Stimulated activated memory B cell treated with anti-CD40 and anti-IgM and Interleukin-4, amounts not matched to agents 10 μg/mL and 1 μg/mL and 100 μg/mL, for 72 hours (primary cell): ENCODE data around the gene GREM2.
A peak's percentile ranks its signal among the peaks of the same experiment; 100 is the strongest.

ENCODE experiments used
- ATAC-seq: fragments of 150-1000 bp; cut with Tn5 transposase; 2 replicates; pipeline ENCODE4 v1.10.0; 2021
- H3K27ac Mint-ChIP-seq: one replicate; pipeline ENCODE4 v1.8.0; 2022; ENCODE audit warnings: mild to moderate bottlenecking, mixed read lengths
- H3K27me3 Mint-ChIP-seq: one replicate; pipeline ENCODE4 v1.8.0; 2022; ENCODE audit warnings: mixed read lengths
- H3K36me3 Mint-ChIP-seq: one replicate; pipeline ENCODE4 v1.8.0; 2022; ENCODE audit warnings: mixed read lengths
- H3K4me1 Mint-ChIP-seq: one replicate; pipeline ENCODE4 v1.8.0; 2022; ENCODE audit warnings: mixed read lengths
- H3K4me3 Mint-ChIP-seq: one replicate; pipeline ENCODE4 v1.8.0; 2022; ENCODE audit warnings: mild to moderate bottlenecking, moderate library complexity, mixed read lengths
- H3K9me3 Mint-ChIP-seq: one replicate; pipeline ENCODE4 v1.8.0; 2022; ENCODE audit warnings: mixed read lengths

Gene GREM2

DNA sequence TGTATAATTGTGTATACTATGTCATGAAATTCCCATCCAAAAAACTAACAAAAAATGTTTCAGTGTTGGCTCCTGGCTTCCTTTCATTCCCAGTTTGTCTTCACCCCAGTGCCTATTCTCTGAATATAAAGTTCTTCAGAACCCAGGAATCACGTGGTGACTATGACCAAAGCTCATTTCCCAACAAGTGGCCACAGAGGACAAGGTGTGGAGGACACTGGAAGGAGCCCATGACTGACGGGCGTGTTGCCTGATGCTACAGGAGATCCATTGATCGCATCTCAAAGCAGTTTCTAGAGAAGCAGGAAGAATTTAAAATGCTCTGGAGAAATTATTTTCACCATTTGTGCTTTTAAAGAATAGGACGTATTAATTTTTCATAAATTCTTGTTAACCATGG lies 7.4 kb upstream of the GREM2 start:
- Mint-ChIP-seq H3K36me3 (no peaks in the 10 kb centered on the region), H3K4me1 (no peaks in the 10 kb centered on the region), H3K9me3 (no peaks in the 10 kb centered on the region), H3K27me3 (no peaks in the 10 kb centered on the region), H3K4me3 (no peak overlapping the region), H3K27ac (no peak overlapping the region)
- no peak for ATAC-seq

DNA sequence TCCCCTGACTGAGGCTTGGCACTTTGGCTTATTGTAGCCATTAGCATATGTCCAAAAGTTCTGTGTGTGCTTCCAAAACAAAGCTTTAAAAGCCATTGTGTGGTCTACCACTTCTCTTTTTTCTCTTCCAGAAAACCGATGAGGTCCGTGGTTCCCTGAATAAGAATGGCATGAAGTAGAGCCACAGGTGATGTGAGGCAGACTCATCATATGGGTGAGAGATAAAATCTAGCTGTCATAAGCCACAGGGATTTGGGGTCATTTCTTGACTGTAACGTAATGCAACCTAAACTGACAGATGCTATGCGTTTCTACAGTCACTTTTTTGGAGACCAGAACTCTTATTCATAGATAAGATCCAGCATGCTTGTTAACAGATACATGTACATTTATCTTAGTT lies 7.0 kb upstream of the GREM2 start:
- H3K36me3 Mint-ChIP-seq: no peaks in the 10 kb centered on the region
- H3K27me3 Mint-ChIP-seq: no peaks in the 10 kb centered on the region
- no peaks in the 10 kb centered on the region for H3K9me3 Mint-ChIP-seq
- no peak overlapping the region for H3K27ac Mint-ChIP-seq
- no peaks in the 10 kb centered on the region for H3K4me1 Mint-ChIP-seq
- no peak overlapping the region for H3K4me3 Mint-ChIP-seq
- ATAC-seq: no peak

DNA sequence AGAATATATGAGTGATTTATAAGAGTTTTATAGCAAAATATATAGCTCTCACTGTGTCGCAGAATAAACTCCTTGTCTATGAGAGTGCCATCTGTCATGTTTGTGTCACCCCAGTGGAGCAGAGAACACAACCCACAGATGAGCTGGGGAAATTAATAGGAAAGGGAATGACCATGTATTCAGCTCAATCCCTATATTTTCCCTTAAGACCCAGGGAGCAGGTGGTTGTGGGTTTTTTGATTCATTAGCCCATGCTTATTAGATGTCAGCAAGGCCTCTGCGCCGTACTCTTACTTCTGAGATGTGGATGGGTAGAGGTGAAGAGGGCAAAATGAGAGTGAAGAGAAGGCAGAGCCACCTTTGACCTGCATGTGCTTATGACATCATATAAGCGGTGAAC lies 4.1 kb upstream of the GREM2 start:
- Mint-ChIP-seq H3K36me3 (no peaks in the 10 kb centered on the region), H3K27ac (no peak overlapping the region), H3K9me3 (no peaks in the 10 kb centered on the region), H3K4me1 (peaks cover 15% of the 10 kb centered on the region), H3K27me3 (peaks cover 28% of the 10 kb centered on the region), H3K4me3 (no peak overlapping the region)
- ATAC-seq: no peak

DNA sequence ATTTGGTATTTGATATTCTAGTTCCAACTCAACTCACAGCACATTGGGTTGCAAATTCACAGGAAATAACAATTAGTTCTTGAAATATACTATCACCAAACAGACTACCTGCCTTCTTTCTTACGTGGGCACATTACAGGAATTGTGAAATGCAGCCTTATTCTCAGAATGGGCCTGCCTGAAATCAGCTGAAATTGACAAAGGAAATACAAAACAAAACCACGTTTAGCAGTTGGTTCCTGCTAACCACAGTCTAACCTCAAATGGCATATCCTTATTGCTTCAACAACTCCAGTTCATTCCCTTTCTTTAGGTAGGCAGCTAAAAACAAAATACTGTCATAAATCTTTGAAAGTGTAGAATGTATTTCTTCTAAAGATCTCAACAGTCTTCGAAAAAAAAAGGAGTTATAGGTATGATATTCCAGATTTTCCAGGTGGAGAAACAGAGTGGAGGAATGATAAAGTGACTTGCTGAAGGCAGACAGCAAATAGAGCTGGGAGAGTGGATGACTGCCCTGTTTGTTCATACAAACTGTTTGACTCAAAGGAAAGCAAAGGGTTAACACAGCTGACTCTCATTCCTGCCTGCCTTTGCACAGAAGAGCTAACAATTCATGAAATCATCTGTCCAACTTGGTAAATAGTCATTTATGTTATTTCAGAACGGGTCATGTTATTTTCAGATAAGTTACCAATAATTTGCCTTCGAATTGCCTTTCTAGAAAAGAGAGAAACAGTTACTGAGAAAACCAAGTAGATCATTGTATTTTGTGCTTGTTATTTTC lies 1.6 kb upstream of the GREM2 start:
- ATAC-seq: no peak
- no peaks in the 10 kb centered on the region for H3K36me3 Mint-ChIP-seq
- peaks cover 46% of the 10 kb centered on the region for H3K27me3 Mint-ChIP-seq
- H3K4me1 Mint-ChIP-seq: peaks cover 15% of the 10 kb centered on the region
- H3K27ac Mint-ChIP-seq: no peak overlapping the region
- no peaks in the 10 kb centered on the region for H3K9me3 Mint-ChIP-seq
- no peak overlapping the region for H3K4me3 Mint-ChIP-seq

DNA sequence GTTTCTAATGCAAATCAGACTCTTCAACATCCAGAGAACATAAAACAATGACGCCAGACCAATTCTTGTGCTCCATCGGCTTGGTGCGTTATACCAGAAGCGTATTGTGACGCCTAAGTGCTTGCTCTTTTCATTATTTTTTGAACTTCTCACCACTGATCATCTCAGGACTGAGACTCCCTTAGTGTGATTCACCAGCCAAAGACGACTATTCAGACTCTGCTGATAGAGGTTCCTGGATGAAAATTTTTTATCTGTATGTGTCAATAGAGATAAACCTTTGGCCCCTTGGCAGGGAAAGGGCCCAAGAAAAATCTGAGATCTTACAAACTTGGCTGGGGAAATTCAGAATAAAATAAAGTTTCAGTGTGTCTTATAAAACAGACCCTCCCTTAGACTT lies 856 bp upstream of the GREM2 start:
- Mint-ChIP-seq H3K27me3 (peaks cover 46% of the 10 kb centered on the region), H3K4me1 (peaks cover 15% of the 10 kb centered on the region), H3K27ac (no peak overlapping the region), H3K4me3 (no peak overlapping the region), H3K36me3 (no peaks in the 10 kb centered on the region), H3K9me3 (no peaks in the 10 kb centered on the region)
- no peak for ATAC-seq

DNA sequence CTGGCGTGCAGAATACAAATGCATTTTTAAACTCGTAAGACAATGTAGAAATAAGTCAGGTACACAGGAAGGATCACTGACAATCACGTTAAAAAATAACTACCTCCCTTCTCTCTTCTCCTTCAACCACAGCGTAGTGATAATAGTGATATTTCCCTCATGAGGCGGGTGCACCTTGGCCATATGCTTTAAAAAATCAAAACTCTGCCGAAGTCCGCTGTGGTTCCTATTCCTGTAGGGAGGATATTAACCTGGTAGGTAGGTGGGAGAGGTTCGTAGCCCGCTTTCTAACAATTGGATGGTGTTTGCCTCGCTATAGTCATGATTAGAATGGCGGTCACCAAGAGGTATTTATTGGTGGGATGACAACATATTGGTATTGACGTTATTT lies 732 bp downstream of the GREM2 start:
- Mint-ChIP-seq H3K27me3 (peaks cover 46% of the 10 kb centered on the region), H3K9me3 (no peaks in the 10 kb centered on the region), H3K4me3 (peak overlapping the region; percentile 76), H3K36me3 (no peaks in the 10 kb centered on the region), H3K4me1 (peaks cover 15% of the 10 kb centered on the region), H3K27ac (peak overlapping the region; percentile 34)
- ATAC-seq: no peak

DNA sequence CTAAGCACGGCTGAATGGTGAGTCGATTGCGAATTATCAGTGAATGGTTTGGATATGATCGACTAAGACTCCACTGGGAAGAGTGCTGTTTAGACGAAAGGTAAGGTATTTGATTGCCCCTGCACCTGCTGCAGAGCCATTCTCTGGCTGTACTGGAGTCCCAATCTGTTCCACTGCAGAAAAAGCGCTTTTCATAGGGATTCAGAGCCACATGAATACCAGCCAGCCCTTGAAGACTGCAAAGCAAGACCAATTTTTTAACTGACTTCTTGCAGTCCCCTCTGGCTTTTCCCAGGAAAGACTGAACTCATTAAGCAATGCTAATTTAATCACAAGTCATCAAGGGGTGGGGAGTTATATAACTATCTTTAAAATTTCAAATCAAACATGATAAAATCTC lies 1.3 kb downstream of the GREM2 start:
- H3K27ac Mint-ChIP-seq: no peak overlapping the region
- no peak overlapping the region for H3K4me3 Mint-ChIP-seq
- peaks cover 15% of the 10 kb centered on the region for H3K4me1 Mint-ChIP-seq

DNA sequence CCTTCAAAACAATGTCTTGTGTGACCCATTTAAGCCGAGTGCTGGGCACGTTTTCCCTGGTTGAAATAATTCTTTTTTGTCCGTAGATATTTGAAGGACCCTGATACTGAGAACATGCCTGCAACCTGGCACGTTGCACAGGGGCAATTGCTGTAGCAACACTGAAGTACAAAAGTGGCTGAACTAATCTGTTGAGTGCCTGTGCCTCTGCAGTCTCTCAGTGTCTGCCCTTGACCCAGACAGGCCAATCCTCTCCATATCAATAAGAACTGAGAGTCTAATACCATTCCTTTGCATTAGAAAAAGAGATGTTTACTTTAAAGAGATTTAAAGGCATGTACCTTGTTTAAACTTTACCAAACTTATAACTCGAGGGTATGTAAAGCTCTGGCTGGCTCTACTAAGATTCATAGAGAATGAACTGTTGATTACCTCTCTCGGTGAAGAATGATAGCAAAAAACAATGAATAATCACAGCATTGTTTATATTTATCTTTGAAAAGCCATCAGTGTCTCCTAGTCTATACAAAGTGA lies 2.4 kb downstream of the GREM2 start:
- ATAC-seq: no peak
- H3K9me3 Mint-ChIP-seq: no peaks in the 10 kb centered on the region
- no peak overlapping the region for H3K4me3 Mint-ChIP-seq
- no peaks in the 10 kb centered on the region for H3K36me3 Mint-ChIP-seq
- H3K27ac Mint-ChIP-seq: no peak overlapping the region
- H3K4me1 Mint-ChIP-seq: peaks cover 15% of the 10 kb centered on the region
- peaks cover 46% of the 10 kb centered on the region for H3K27me3 Mint-ChIP-seq

More for the DNA sequence above, 1.3 kb downstream of the GREM2 start:
- Mint-ChIP-seq H3K27me3 (peaks cover 46% of the 10 kb centered on the region), H3K9me3 (no peaks in the 10 kb centered on the region), H3K36me3 (no peaks in the 10 kb centered on the region)
- ATAC-seq: no peak

DNA sequence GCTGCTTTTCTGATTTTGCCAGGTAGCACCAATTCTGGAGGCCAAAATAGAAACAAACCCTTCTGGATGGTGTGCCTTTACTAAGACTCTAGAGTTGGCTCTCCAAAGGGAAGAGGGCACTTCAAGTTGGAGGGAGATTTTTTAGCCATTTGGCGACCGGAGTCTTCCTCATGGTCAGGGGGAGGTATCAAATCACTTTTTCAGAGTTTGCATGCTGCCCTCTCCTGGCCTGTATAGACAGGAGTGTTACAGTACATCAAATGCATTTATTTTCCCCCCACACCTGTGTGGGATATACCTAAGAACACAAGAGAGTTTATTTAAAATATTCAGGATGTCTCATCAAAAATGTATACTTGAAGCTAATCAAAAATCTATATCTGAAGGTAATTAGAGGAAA lies 3.2 kb downstream of the GREM2 start:
- Mint-ChIP-seq H3K4me3 (no peak overlapping the region), H3K27ac (no peak overlapping the region), H3K27me3 (peaks cover 44% of the 10 kb centered on the region), H3K9me3 (no peaks in the 10 kb centered on the region), H3K4me1 (peaks cover 15% of the 10 kb centered on the region), H3K36me3 (no peaks in the 10 kb centered on the region)
- ATAC-seq: no peak

DNA sequence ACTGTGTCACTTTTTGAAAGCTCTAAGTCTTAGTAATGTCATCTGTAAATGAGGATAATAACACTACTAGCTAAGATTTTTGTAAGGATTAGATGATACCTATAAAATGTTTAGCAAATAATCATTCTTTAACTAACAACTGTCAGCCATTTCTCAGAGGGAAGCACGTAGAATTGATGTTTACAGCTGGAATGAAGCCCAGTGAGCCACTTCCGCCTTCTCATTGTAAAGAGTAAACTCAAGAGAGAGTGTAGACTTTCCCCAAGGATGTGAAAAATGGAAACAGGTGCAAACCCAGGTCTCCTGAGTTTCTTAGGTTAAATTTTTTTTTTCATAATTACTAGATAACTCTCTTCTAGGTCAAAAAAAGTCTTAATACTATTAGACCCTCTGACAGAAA lies 4.9 kb downstream of the GREM2 start:
- no peak overlapping the region for H3K4me3 Mint-ChIP-seq
- H3K27me3 Mint-ChIP-seq: peaks cover 28% of the 10 kb centered on the region
- ATAC-seq: no peak
- H3K4me1 Mint-ChIP-seq: peaks cover 10% of the 10 kb centered on the region
- no peaks in the 10 kb centered on the region for H3K36me3 Mint-ChIP-seq
- no peaks in the 10 kb centered on the region for H3K9me3 Mint-ChIP-seq
- H3K27ac Mint-ChIP-seq: no peak overlapping the region

DNA sequence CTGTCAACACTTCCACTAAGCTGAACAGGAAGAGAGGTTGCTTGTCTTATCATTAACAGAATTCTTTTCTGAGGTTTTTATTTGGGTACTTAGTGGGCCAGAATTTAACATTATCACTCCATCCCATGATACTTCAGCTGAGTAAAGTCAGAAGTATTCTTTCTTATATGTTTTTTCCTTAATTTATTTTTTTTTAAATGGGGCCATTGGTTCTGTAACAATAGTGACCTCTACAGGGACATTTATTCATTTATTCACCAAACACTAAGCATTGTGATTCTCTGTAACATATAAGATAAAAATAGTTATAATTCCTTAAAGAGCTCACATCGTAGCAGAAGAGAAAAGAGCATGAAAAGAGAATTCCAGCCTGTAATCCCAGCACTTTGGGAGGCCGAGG lies 9.8 kb downstream of the GREM2 start:
- Mint-ChIP-seq H3K4me1 (no peaks in the 10 kb centered on the region), H3K9me3 (no peaks in the 10 kb centered on the region), H3K27ac (no peak overlapping the region), H3K4me3 (no peak overlapping the region), H3K36me3 (no peaks in the 10 kb centered on the region), H3K27me3 (no peaks in the 10 kb centered on the region)
- no peak for ATAC-seq

DNA sequence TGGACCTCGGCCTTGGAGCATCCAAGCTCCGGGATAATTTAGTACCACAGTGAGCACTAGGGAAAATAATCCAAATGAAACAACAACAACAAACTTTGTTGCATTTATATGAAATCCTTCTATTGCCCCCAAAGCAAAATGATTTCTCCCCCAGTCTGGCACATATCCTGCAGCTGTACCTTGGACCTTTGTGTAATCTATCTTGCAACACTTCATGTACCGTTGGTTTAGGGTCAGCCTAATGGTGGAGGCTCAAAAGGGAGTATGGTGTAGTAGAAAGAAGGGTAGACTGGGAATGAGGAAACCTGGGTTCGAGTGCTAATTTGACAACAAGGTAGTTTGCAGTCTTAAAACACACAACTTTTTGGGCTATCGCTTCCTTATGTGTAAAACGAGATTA lies 12.1 kb downstream of the GREM2 start:
- Mint-ChIP-seq H3K27ac (no peak overlapping the region), H3K36me3 (no peaks in the 10 kb centered on the region), H3K27me3 (peaks cover 9% of the 10 kb centered on the region)

DNA sequence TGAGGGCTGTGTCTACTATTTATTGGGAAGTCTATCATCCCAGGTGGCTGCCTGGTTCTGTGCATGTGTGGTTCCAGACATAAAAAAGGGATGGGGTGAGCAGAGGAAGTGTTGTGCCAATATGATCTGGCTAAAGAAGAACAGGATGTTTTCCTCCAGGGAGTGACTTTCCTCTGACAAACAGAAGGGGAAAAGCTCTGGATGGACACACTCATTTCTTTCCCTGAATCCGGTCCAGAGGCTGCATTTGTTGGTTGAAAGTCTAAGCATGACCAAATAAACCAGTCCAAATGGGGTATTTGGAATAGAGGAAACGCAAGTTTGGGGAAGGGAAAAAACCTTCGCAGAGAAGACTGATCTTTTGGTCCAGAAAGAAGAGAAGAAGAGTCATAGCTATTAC lies 12.7 kb downstream of the GREM2 start:
- ATAC-seq: no peak

More for the DNA sequence above, 12.1 kb downstream of the GREM2 start:
- Mint-ChIP-seq H3K4me1 (no peaks in the 10 kb centered on the region), H3K9me3 (no peaks in the 10 kb centered on the region), H3K4me3 (no peak overlapping the region)
- no peak for ATAC-seq

DNA sequence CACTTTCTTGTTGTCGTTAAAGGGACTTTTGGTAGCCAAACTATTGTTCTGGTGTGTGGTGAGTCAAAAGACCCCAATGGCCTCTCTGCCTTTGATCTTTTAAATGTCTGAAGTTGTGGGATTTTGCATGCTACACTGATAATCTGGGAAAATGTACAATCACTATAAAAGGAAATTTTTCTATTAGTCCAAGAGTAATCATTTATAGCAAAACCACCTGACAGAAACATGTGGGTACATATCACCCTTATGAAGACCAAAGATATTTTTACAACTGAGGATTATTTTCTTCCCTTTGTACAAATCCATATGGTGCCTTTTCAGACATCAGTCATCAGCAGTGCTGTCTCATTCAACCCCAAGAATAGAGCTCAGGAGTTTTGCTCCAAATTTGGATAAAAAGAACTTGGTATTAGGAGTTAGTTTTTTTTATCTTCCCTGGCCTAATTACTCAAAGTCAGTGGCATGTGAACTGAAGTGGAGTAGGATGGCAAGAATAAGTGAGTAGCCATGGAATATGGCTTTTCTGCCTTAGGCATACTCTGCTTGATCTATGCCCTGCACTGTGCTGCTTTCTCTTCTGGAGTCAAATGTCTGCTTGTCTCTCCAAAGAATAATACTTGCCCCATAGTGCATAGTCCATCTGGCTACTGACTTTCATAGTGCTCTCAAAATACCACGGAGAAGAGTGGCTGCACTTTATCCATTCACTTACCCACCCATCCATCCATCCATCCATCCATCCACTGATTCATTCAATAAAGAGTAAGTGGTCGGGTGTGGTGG lies 13.5 kb downstream of the GREM2 start:
- no peak overlapping the region for H3K27ac Mint-ChIP-seq
- no peak for ATAC-seq

More for the DNA sequence above, 12.7 kb downstream of the GREM2 start:
- Mint-ChIP-seq H3K4me3 (no peak overlapping the region), H3K27me3 (peaks cover 9% of the 10 kb centered on the region), H3K9me3 (no peaks in the 10 kb centered on the region), H3K27ac (no peak overlapping the region), H3K36me3 (no peaks in the 10 kb centered on the region), H3K4me1 (no peaks in the 10 kb centered on the region)

DNA sequence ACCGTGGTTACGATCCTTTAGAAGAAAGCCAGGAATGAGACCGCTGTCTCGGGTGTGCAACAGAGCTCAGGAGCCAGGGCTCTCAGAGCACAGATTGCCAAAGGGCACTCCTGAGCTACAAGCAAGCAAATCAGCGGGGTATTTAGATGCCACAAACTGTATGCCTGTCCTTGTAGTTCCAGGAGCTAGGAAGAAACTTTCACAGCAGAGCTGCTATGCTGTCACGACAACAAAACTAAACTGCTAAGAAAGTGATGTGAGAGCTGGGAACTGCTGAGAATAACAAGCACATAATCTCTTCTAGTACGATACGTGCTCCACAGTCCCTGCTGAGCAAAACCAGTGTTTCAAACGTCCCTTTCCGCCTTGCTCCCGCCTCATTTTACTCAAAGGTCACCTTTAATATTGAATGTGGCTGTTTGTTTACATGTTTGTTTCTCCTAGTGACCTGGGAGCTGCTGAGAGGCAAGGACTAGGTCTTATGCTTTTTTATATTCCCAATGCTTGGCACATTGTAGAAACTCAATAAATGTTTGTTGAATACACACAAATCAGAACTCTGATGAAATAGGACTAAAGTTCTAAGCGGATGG lies 14.7 kb downstream of the GREM2 start:
- no peak for ATAC-seq
- no peaks in the 10 kb centered on the region for H3K4me1 Mint-ChIP-seq
- no peaks in the 10 kb centered on the region for H3K9me3 Mint-ChIP-seq
- H3K4me3 Mint-ChIP-seq: no peak overlapping the region
- no peak overlapping the region for H3K27ac Mint-ChIP-seq
- no peaks in the 10 kb centered on the region for H3K36me3 Mint-ChIP-seq
- H3K27me3 Mint-ChIP-seq: peaks cover 9% of the 10 kb centered on the region

More for the DNA sequence above, 13.5 kb downstream of the GREM2 start:
- Mint-ChIP-seq H3K27me3 (peaks cover 9% of the 10 kb centered on the region), H3K4me1 (no peaks in the 10 kb centered on the region), H3K4me3 (no peak overlapping the region), H3K9me3 (no peaks in the 10 kb centered on the region), H3K36me3 (no peaks in the 10 kb centered on the region)
